HEK293T (cell line): ENCODE results near the gene SUPT3H.

Experiments
- ARNT ChIP-seq: fragments of 450-650 bp; IDR thresholded peaks from 2 replicates; pipeline ENCODE4 v1.6.1; 2017; ENCODE audit warnings: mild to moderate bottlenecking
- BHLHE40 ChIP-seq: fragments of 450-650 bp; IDR thresholded peaks from 2 replicates; pipeline ENCODE4 v1.6.1; 2016; ENCODE audit warnings: mild to moderate bottlenecking, moderate library complexity, borderline replicate concordance
- CTBP1 ChIP-seq: fragments of 450-650 bp; IDR thresholded peaks from 2 replicates; pipeline ENCODE4 v1.6.1; 2016; ENCODE audit warnings: borderline replicate concordance
- FOXK2 ChIP-seq: fragments of 450-650 bp; IDR thresholded peaks from 2 replicates; pipeline ENCODE4 v1.6.1; 2016; ENCODE audit warnings: mild to moderate bottlenecking
- L3MBTL2 ChIP-seq: fragments of 450-650 bp; conservative IDR thresholded peaks from 2 replicates; pipeline ENCODE4 v1.6.1; 2016; ENCODE audit warnings: mild to moderate bottlenecking
- LEF1 ChIP-seq: fragments of 450-650 bp; IDR thresholded peaks from 2 replicates; pipeline ENCODE4 v1.6.1; 2017; ENCODE audit warnings: mild to moderate bottlenecking, borderline replicate concordance
- NFRKB ChIP-seq: fragments of 450-650 bp; IDR thresholded peaks from 2 replicates; pipeline ENCODE4 v1.6.1; 2016; ENCODE audit warnings: mild to moderate bottlenecking, moderate library complexity
- PKNOX1 ChIP-seq: fragments of 450-650 bp; IDR thresholded peaks from 2 replicates; pipeline ENCODE4 v1.6.1; 2016
- SP1 ChIP-seq: fragments of 450-650 bp; IDR thresholded peaks from 2 replicates; pipeline ENCODE4 v1.6.1; 2017
- SUZ12 ChIP-seq: fragments of 450-650 bp; IDR thresholded peaks from 2 replicates; pipeline ENCODE4 v1.6.1; 2016; ENCODE audit warnings: mild to moderate bottlenecking
- TARDBP ChIP-seq: fragments of 450-650 bp; IDR thresholded peaks from 2 replicates; pipeline ENCODE4 v1.6.1; 2016
- ZNF384 ChIP-seq: fragments of 450-650 bp; IDR thresholded peaks from 2 replicates; pipeline ENCODE4 v1.6.1; 2016

- TF ChIP-seq SUZ12 (no peak), NFRKB (no peak), SP1 (no peak), PKNOX1 (no peak), BHLHE40 (no peak), L3MBTL2 (no peak), TARDBP (no peak), ARNT (no peak), FOXK2 (no peak), ZNF384 (no peak), LEF1 (no peak), CTBP1 (no peak)
Measured at GRCh38 chr6:44989391-44989790, 388.3 kb downstream of the SUPT3H start.
